ENCODE data around the gene HENMT1. TPM values are rescaled to one million over a fixed set of nuclear protein-coding genes. Genes with fewer than 3 reads are reported as not detected.

HENMT1 gene
- total RNA-seq, 4 donors from 2014 or later: 4.8 to 5.1 TPM; not detected in 2

GRCh38 chr1:108612496-108612895, 48.4 kb downstream of the HENMT1 start:
- H3K27ac ChIP-seq: no peak overlapping the region
- in situ Hi-C loops (cut with MboI; ENCODE audit: low pct_ligation_motif_present in 1 of 4, low pct_unique_long_range_greater_than_20kb in 1 of 4, low sequenced_read_pairs in 3 of 4) (loop anchor here in 1 of 4 donors (25.0 kb wide), 1 partner anchor 275 kb away; no protein-coding TSS in a partner anchor), intact Hi-C loops (cut with DNase I; ENCODE audit: low total_unique reads) (no loop called here)
- no peak for TF ChIP-seq POLR2A (IDR thresholded peaks at IDR 0.05)
- no peak for TF ChIP-seq POLR2AphosphoS5 (IDR thresholded peaks at IDR 0.05)
- no peak for TF ChIP-seq EP300 (IDR thresholded peaks at IDR 0.05; ENCODE audit: low read depth)
- no peak for TF ChIP-seq CTCF (IDR thresholded peaks at IDR 0.05)
- H3K36me3 ChIP-seq: peaks cover 0 to 17% (median 8%) of the 10 kb centered on the region in 4 donors
- H3K4me3 ChIP-seq: no peak overlapping the region
- H3K9me3 ChIP-seq: no peaks in the 10 kb centered on the region
- WGBS, 2 donors (ENCODE audit: low coverage in 1 of 2): 92 to 94% methylated on average over 3 to 5 of the region's 5 CpGs
- H3K27me3 ChIP-seq: no peaks in the 10 kb centered on the region
- no peak for DNase-seq
- no peaks in the 10 kb centered on the region for H3K4me1 ChIP-seq

- WGBS, 2 donors (ENCODE audit: low coverage in 1 of 2): 83 to 86% methylated on average over 4 of the region's 4 CpGs
- no peaks in the 10 kb centered on the region for H3K4me1 ChIP-seq
- no peak for TF ChIP-seq CTCF (IDR thresholded peaks at IDR 0.05)
- no peak for TF ChIP-seq POLR2AphosphoS5 (IDR thresholded peaks at IDR 0.05)
- no peak for TF ChIP-seq EP300 (IDR thresholded peaks at IDR 0.05; ENCODE audit: low read depth)
- TF ChIP-seq POLR2A (IDR thresholded peaks at IDR 0.05): no peak
- H3K27ac ChIP-seq: no peak overlapping the region
- H3K9me3 ChIP-seq: no peaks in the 10 kb centered on the region
- H3K4me3 ChIP-seq: no peak overlapping the region
- DNase-seq: no peak
- peaks cover 0 to 17% (median 8%) of the 10 kb centered on the region in 4 donors for H3K36me3 ChIP-seq
- intact Hi-C loops (cut with DNase I; ENCODE audit: low total_unique reads): no loop called here
- H3K27me3 ChIP-seq: no peaks in the 10 kb centered on the region
- in situ Hi-C loops (cut with MboI; ENCODE audit: low pct_ligation_motif_present in 1 of 4, low pct_unique_long_range_greater_than_20kb in 1 of 4, low sequenced_read_pairs in 3 of 4): loop anchor here in 1 of 4 donors (25.0 kb wide), 1 partner anchor 275 kb away; no protein-coding TSS in a partner anchor
Measured at GRCh38 chr1:108611984-108612383, 48.9 kb downstream of the HENMT1 start.

DNA sequence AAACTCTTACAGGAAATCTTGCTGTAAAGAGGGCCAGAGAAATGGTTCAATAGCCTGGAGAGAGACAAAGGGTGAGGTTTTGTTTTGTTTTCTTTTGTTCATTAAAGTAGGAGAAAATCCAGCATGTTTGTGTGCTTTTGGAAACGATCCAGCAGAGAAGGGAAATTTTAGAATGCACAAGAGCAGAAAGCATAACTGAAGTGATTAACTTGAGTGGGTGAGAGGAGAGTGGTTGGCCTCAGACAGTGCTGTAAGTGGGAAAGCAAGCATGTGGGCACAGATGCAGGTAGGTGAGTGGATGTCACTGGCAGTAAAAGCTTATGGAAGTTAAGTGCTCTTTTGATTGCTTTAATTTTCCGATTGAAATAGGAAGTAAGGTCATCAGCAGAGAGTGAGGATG, 50.8 kb downstream of the HENMT1 start:
- Histone ChIP-seq H3K9me3 (no peaks in the 10 kb centered on the region), H3K27ac (no peak overlapping the region), H3K4me3 (no peak overlapping the region), H3K27me3 (no peaks in the 10 kb centered on the region), H3K36me3 (peaks cover 0 to 12% (median 4%) of the 10 kb centered on the region in 4 donors), H3K4me1 (no peaks in the 10 kb centered on the region)
- TF ChIP-seq POLR2AphosphoS5 (IDR thresholded peaks at IDR 0.05) (no peak), CTCF (IDR thresholded peaks at IDR 0.05) (no peak), POLR2A (IDR thresholded peaks at IDR 0.05) (no peak), EP300 (IDR thresholded peaks at IDR 0.05; ENCODE audit: low read depth) (no peak)
- 23 to 71% methylated on average over 2 of the region's 2 CpGs for WGBS, 2 donors (ENCODE audit: low coverage in 1 of 2)
- intact Hi-C loops (cut with DNase I; ENCODE audit: low total_unique reads) (no loop called here), in situ Hi-C loops (cut with MboI; ENCODE audit: low pct_ligation_motif_present in 1 of 4, low pct_unique_long_range_greater_than_20kb in 1 of 4, low sequenced_read_pairs in 3 of 4) (loop anchor here in 1 of 4 donors (25.0 kb wide), 1 partner anchor 273 kb away; no protein-coding TSS in a partner anchor)
- DNase-seq: no peak

- Histone ChIP-seq H3K4me3 (no peak overlapping the region), H3K27me3 (no peaks in the 10 kb centered on the region), H3K27ac (no peak overlapping the region), H3K4me1 (no peaks in the 10 kb centered on the region), H3K36me3 (peaks cover 0 to 12% (median 4%) of the 10 kb centered on the region in 4 donors), H3K9me3 (no peaks in the 10 kb centered on the region)
- in situ Hi-C loops (cut with MboI; ENCODE audit: low pct_ligation_motif_present in 1 of 4, low pct_unique_long_range_greater_than_20kb in 1 of 4, low sequenced_read_pairs in 3 of 4) (loop anchor here in 1 of 4 donors (25.0 kb wide), 1 partner anchor 272 kb away; no protein-coding TSS in a partner anchor), intact Hi-C loops (cut with DNase I; ENCODE audit: low total_unique reads) (no loop called here)
- 72 to 79% methylated on average over 10 to 11 of the region's 11 CpGs for WGBS, 2 donors (ENCODE audit: low coverage in 1 of 2)
- DNase-seq: no peak
- TF ChIP-seq POLR2AphosphoS5 (IDR thresholded peaks at IDR 0.05) (no peak), EP300 (IDR thresholded peaks at IDR 0.05; ENCODE audit: low read depth) (no peak), CTCF (IDR thresholded peaks at IDR 0.05) (no peak), POLR2A (IDR thresholded peaks at IDR 0.05) (no peak)
Measured at GRCh38 chr1:108609483-108610049, 51.3 kb downstream of the HENMT1 start.

Measured in transverse colon (tissue), 4 donors.